Suprapubic skin (tissue), 4 donors: ENCODE data around the gene TPCN1. TPM values are rescaled to one million over a fixed set of nuclear protein-coding genes. Genes with fewer than 3 reads are reported as not detected.

Source experiments
- DNase-seq, 2 donors: peaks; one replicate each; pipeline ENCODE4 v3.0.0-alpha.2; 2019; ENCODE audit warnings: low spot score in 2 of 2
- H3K27ac ChIP-seq: fragments of 200-600 bp; sonication (generic); one replicate; pipeline ENCODE4 v1.5.1; 2019
- H3K27me3 ChIP-seq: fragments of 200-600 bp; sonication (generic); one replicate; pipeline ENCODE4 v1.5.1; 2019
- H3K36me3 ChIP-seq: fragments of 200-600 bp; sonication (generic); one replicate; pipeline ENCODE4 v1.5.1; 2019
- H3K4me1 ChIP-seq: fragments of 200-600 bp; sonication (generic); one replicate; pipeline ENCODE4 v1.5.1; 2019
- H3K4me3 ChIP-seq: fragments of 200-600 bp; sonication (generic); one replicate; pipeline ENCODE4 v1.5.1; 2019; ENCODE audit warnings: mild to moderate bottlenecking
- H3K9me3 ChIP-seq: fragments of 200-600 bp; sonication (generic); one replicate; pipeline ENCODE4 v1.5.1; 2019
- EP300 ChIP-seq: sonication (generic); formaldehyde crosslinking; IDR thresholded peaks from one replicate; pipeline ENCODE4 v1.6.1; 2017; ENCODE audit warnings: antibody characterized with exemption
- POLR2A ChIP-seq, 2 donors: fragments of 450-650 bp; IDR thresholded peaks; one replicate each; pipeline ENCODE4 v1.6.1; 2017; ENCODE audit warnings: antibody characterized with exemption in 2 of 2, mild to moderate bottlenecking in 2 of 2, moderate library complexity in 2 of 2
- POLR2AphosphoS5 ChIP-seq, 3 donors: sonication (generic); formaldehyde crosslinking; IDR thresholded peaks; one replicate each; pipeline ENCODE4 v1.6.1; 2017; ENCODE audit warnings: antibody characterized with exemption in 3 of 3
- WGBS: methylation state at CpG from one replicate; pipeline ENCODE4 v1.1.5; 2018; 5-methylcytosine and 5-hydroxymethylcytosine counted together
- total RNA-seq, 4 donors: library from RNA; depleted of rRNA; stranded (reverse); fragments of >200 nt; gene quantifications; one replicate each; pipeline ENCODE4 v1.1.0, GENCODE V29; 2016
- TF ChIP-seq, protein P1 (sequence below), 2 donors: fragments of 200-600 bp in 1 of 2; fragments of 450-650 bp in 1 of 2; sonication (generic) in 1 of 2; IDR thresholded peaks; one replicate each; pipeline ENCODE4 v1.5.1; 2016 to 2019; ENCODE audit warnings: antibody characterized with exemption in 2 of 2, mild to moderate bottlenecking in 1 of 2, moderate library complexity in 1 of 2

The TPCN1 gene
- total RNA-seq, 4 donors from 2014 or later, result 15.5 to 74.1 (median 35.6) TPM

DNA sequence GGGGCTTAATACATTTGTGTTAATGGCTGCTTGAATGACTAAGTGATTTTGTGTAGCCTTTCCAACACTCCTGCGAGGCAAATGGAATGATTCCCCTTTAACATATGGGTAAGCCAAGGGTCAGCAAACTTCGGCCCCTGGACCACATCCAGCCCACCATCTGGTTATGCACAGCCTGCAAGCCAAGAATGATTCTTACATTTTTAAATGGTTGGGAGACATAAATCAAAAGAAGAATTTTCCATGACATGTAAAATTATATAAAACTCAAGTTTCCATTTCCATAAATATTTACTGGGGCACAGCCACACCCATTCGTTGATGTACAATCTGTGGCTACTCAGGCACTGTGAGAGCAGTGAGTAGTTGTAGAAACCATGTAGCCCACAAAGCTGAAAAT is 104.7 kb downstream of the TPCN1 start:
- H3K9me3 ChIP-seq, result no peaks in the 10 kb centered on the region
- no peak overlapping the region for H3K27ac ChIP-seq
- WGBS, result 54% methylated on average over 3 of the region's 3 CpGs
- H3K36me3 ChIP-seq, result peaks cover 17% of the 10 kb centered on the region
- no peak for TF ChIP-seq POLR2AphosphoS5 (IDR thresholded peaks at IDR 0.05)
- TF ChIP-seq, protein P1, sequence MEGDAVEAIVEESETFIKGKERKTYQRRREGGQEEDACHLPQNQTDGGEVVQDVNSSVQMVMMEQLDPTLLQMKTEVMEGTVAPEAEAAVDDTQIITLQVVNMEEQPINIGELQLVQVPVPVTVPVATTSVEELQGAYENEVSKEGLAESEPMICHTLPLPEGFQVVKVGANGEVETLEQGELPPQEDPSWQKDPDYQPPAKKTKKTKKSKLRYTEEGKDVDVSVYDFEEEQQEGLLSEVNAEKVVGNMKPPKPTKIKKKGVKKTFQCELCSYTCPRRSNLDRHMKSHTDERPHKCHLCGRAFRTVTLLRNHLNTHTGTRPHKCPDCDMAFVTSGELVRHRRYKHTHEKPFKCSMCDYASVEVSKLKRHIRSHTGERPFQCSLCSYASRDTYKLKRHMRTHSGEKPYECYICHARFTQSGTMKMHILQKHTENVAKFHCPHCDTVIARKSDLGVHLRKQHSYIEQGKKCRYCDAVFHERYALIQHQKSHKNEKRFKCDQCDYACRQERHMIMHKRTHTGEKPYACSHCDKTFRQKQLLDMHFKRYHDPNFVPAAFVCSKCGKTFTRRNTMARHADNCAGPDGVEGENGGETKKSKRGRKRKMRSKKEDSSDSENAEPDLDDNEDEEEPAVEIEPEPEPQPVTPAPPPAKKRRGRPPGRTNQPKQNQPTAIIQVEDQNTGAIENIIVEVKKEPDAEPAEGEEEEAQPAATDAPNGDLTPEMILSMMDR (IDR thresholded peaks at IDR 0.05), result no peak
- no peak for TF ChIP-seq POLR2A (IDR thresholded peaks at IDR 0.05)
- TF ChIP-seq EP300, result no peak
- no peaks in the 10 kb centered on the region for H3K27me3 ChIP-seq
- H3K4me3 ChIP-seq, result no peak overlapping the region
- no peak for DNase-seq
- peaks cover 6% of the 10 kb centered on the region for H3K4me1 ChIP-seq

DNA sequence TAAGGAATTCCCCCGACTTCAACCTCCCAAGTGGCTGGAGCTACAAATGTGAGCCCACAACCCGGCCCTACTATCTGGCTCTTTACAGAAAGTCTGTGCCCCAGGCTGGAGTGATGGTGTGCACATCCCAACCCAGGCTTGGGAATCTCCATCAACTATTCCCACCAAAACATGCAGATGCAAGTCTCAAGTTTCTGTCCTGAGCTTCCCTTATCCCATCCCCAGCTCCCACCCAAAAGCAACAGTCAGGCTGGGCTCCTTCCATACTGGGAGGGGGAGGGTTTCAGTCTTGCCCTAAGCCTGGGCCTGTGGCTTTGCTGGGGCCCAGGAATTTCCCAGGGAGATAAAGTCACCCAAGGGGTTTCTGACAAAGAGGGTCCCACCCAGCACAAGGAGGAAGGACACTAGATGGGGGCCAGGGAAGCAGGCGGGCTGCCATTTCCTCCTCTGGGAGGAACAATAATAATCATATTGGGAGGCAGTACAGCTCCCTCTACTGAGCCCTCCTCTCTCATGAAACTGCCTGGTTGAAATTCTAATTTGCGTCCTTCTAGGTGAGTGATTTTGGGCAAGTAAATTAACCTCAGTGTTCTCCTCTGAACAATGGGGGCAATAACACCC is 105.6 kb downstream of the TPCN1 start:
- TF ChIP-seq POLR2AphosphoS5 (IDR thresholded peaks at IDR 0.05) (no peak), EP300 (no peak), POLR2A (IDR thresholded peaks at IDR 0.05) (no peak)
- TF ChIP-seq, protein P1 (IDR thresholded peaks at IDR 0.05), result no peak
- Histone ChIP-seq H3K27me3 (no peaks in the 10 kb centered on the region), H3K4me1 (peaks cover 6% of the 10 kb centered on the region), H3K27ac (no peak overlapping the region), H3K36me3 (peaks cover 19% of the 10 kb centered on the region), H3K4me3 (no peak overlapping the region), H3K9me3 (no peaks in the 10 kb centered on the region)
- 73% methylated on average over 4 of the region's 4 CpGs for WGBS
- DNase-seq, result no peak

DNA sequence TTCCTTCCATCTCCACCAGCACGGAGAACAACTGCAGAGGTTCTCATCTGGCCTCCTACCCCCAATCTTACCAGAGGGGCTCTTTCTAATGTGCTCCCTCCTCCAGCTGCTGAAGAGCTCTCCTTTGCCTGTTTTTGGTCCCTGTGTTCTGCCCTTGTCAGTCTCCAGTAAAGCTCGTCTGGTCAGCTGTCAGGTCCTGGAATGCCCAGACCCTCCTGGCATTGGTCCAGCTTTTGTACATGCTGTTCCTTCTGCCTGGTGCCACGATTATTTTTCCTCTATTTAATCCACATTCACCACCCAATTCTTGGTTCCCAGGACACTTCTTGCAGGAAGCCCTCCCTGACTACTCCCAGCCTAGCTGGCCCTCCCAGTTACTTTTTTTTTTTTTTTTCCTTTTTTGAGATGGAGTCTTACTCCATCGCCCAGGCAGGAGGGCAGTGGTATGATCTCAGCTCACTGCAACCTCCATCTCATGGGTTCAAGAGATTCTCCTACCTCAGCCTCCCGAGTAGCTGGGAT is 107.2 kb downstream of the TPCN1 start:
- WGBS, result 92% methylated on average over 5 of the region's 5 CpGs
- no peak overlapping the region for H3K27ac ChIP-seq

DNA sequence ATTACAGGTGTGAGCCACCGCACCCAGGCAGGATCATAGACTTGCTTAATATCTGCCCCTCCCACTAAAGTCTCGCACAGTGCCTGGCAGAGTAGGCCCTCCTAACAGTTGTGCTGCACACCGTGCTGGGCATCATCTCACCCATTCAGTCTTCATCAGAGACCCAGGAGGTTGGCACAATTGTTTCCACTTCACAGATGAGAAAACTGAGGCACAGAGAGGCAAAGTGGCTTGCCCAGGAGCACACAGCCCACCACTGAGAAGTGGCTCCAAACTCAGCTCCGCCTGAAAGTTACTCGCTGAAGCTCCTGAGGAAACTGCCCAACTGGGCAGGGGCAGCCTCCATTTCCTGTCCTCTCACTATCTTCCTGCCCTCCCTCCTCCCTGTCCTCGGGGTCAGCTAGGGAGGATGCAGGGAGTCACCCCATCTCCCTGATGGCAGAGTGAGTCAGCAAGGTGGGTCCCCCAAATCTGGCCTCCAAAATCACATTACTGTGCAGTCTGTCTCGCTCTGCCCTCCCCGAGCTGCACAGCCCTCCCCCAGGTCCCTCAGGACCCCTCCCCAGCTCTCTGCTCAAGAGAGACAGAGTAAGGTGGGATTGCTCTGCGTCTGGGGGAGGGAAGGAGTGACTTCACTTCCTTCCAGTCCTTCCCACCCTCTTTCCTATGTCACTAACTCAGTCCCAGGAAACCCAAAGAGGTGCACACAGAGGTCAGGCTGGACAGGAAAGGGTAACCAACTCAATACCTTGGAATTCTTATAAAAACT is 107.9 kb downstream of the TPCN1 start:
- WGBS, result 91% methylated on average over 7 of the region's 9 CpGs
- Histone ChIP-seq H3K4me1 (peaks cover 19% of the 10 kb centered on the region), H3K27ac (no peak overlapping the region), H3K27me3 (no peaks in the 10 kb centered on the region), H3K4me3 (no peak overlapping the region), H3K36me3 (peaks cover 25% of the 10 kb centered on the region), H3K9me3 (no peaks in the 10 kb centered on the region)
- TF ChIP-seq EP300 (no peak), POLR2AphosphoS5 (IDR thresholded peaks at IDR 0.05) (no peak), POLR2A (IDR thresholded peaks at IDR 0.05) (no peak)
- TF ChIP-seq, protein P1 (IDR thresholded peaks at IDR 0.05), result no peak
- no peak for DNase-seq

More for the DNA sequence above, 107.2 kb downstream of the TPCN1 start:
- Histone ChIP-seq H3K4me1 (peaks cover 12% of the 10 kb centered on the region), H3K4me3 (no peak overlapping the region), H3K9me3 (no peaks in the 10 kb centered on the region), H3K36me3 (peaks cover 25% of the 10 kb centered on the region), H3K27me3 (no peaks in the 10 kb centered on the region)
- no peak for DNase-seq
- TF ChIP-seq POLR2AphosphoS5 (IDR thresholded peaks at IDR 0.05) (no peak), EP300 (no peak), POLR2A (IDR thresholded peaks at IDR 0.05) (no peak)
- TF ChIP-seq, protein P1 (IDR thresholded peaks at IDR 0.05), result no peak

DNA sequence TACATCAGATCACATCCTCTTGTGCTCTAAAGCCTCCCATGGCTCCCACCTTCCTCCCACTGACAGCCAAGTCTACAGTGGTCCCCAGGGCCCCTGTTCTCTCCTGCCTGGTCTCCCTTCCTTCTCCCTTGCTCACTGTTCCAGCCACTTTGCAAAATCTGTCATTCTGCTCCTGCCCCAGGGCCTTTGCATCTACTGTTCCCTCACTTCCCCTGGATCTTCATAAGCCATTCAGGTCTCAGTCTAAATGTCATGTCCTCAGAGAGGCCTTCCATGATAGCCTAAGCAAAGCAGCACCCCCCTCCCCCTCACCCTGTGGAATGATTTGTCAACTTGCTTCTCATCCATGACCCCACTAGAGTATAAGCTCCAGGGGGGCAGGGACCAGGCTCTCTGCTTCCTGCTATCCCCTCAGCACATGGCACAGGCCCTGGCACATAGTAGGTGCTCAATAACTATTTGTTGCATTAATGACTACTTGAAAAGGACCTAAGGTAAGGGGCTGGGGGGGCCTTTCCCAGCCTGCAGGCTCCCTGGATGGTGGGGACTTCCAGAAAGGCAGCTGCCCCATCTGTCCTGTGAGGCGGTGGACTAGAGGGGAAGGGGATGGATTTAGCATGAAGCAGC is 108.6 kb downstream of the TPCN1 start:
- H3K27ac ChIP-seq, result no peak overlapping the region
- 100% methylated on average over 1 of the region's 1 CpG for WGBS

More for the DNA sequence above, 108.6 kb downstream of the TPCN1 start:
- H3K36me3 ChIP-seq, result peaks cover 25% of the 10 kb centered on the region
- H3K4me1 ChIP-seq, result peaks cover 23% of the 10 kb centered on the region
- no peaks in the 10 kb centered on the region for H3K9me3 ChIP-seq
- no peak for DNase-seq
- no peak for TF ChIP-seq EP300
- no peak for TF ChIP-seq POLR2AphosphoS5 (IDR thresholded peaks at IDR 0.05)
- TF ChIP-seq, protein P1 (IDR thresholded peaks at IDR 0.05), result no peak
- no peak for TF ChIP-seq POLR2A (IDR thresholded peaks at IDR 0.05)
- H3K4me3 ChIP-seq, result no peak overlapping the region
- no peaks in the 10 kb centered on the region for H3K27me3 ChIP-seq
